Measurements from ENCODE around the gene UBE2E1. TPM values are rescaled to one million over a fixed set of nuclear protein-coding genes. Genes with fewer than 3 reads are reported as not detected.
"Not testable (repeated sequence)": the region's sequence is repeated elsewhere in the genome, so short reads cannot be mapped to it uniquely, and the experiment has no call there.

UBE2E1 gene
- total and polyA plus RNA-seq, 10 donors = 62.6 to 106 (median 91.2) TPM

DNA sequence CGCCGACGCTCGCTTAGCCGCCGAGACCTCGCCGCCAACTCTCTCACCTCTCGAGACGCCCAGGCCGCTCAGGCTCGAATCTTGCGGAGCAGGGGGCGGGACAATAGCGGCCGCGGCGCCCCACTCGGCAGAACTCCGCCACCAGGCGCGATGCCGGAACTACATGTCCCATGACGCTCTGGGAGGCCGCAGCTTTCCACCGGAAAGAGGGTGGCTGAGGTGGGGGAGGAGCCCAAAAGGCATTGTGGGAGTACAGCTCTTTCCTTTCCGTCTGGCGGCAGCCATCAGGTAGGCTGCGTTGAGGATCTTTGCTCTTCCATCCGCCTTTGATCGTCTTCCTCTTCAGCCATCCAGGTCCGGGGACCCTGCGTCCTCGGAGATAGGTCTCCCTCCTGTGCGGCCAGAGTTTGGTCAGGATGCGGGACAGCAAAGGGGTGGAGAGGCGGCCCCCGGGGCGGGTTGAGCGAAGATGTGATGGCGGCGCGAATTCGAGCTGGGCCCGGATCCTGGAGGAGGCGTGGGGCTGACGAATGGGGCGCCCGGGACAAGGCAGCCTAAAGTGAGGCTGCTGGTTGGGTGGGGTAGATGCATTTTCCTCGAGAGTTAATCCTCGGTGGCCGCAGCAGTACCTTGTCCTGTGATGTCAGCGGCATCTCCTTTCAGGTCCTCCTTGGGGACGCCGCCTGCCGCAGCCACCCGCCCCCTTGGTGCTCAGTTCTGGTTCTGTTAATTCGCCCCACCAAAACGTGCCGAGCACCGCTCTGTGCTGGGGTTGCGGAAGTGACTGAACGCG, 111.3 kb downstream of the UBE2E1 start, which contains the start of the genes NKIRAS1 and RPL15:
TSS of gene NKIRAS1 (minus strand) at position 105 of the 793 bp plus-strand sequence. CDS start 6,086 bp downstream, outside the sequence.
TSS of gene RPL15 (plus strand) at position 247 of the 793 bp plus-strand sequence. CDS start 728 bp downstream, outside the sequence.
- peak; percentile 99 for DNase-seq
- peaks cover 0 to 43% (median 32%) of the 10 kb centered on the region in 6 donors for H3K36me3 ChIP-seq
- H3K27me3 ChIP-seq (replicated peaks in 1 of 7) = no peaks in the 10 kb centered on the region
- H3K4me3 ChIP-seq = peak within 1 kb of the TSS; percentile 57 to 99 (median 83)
- H3K27ac ChIP-seq = peak within 1 kb of the TSS; percentile 91 to 99 (median 97)
- no peaks in the 10 kb centered on the region for H3K9me3 ChIP-seq
- peak; percentile 43 to 95 (median 92) for TF ChIP-seq POLR2A (IDR thresholded peaks at IDR 0.05)
- TF ChIP-seq, protein P1, sequence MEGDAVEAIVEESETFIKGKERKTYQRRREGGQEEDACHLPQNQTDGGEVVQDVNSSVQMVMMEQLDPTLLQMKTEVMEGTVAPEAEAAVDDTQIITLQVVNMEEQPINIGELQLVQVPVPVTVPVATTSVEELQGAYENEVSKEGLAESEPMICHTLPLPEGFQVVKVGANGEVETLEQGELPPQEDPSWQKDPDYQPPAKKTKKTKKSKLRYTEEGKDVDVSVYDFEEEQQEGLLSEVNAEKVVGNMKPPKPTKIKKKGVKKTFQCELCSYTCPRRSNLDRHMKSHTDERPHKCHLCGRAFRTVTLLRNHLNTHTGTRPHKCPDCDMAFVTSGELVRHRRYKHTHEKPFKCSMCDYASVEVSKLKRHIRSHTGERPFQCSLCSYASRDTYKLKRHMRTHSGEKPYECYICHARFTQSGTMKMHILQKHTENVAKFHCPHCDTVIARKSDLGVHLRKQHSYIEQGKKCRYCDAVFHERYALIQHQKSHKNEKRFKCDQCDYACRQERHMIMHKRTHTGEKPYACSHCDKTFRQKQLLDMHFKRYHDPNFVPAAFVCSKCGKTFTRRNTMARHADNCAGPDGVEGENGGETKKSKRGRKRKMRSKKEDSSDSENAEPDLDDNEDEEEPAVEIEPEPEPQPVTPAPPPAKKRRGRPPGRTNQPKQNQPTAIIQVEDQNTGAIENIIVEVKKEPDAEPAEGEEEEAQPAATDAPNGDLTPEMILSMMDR (IDR thresholded peaks at IDR 0.05 in 8 of 11, conservative IDR thresholded peaks at IDR 0.05 in 3 of 11) = peak; percentile 56 to 90 (median 80)
- TF ChIP-seq POLR2AphosphoS5 (IDR thresholded peaks at IDR 0.05) = peak; percentile 98 to 100 (median 99)
- intact Hi-C loops (cut with DNase I; ENCODE audit: low total_unique reads) = no loop called here
- H3K4me1 ChIP-seq = peaks cover 28 to 59% (median 51%) of the 10 kb centered on the region in 6 donors
- 0 to 1% (median 0%) methylated on average over 41 to 64 of the region's 64 CpGs for WGBS, 5 donors

- H3K27ac ChIP-seq = peak overlapping the region; percentile 91 to 99 (median 97)
- peaks cover 28 to 59% (median 51%) of the 10 kb centered on the region in 6 donors for H3K4me1 ChIP-seq
- intact Hi-C loops (cut with DNase I; ENCODE audit: low total_unique reads) = loop anchor here (2.0 kb wide), 1 partner anchor 27 kb away; the partner anchor contains the start of gene NR1D2
- not testable (repeated sequence) for DNase-seq; H3K9me3 ChIP-seq; H3K27me3 ChIP-seq (replicated peaks in 1 of 7)
- H3K36me3 ChIP-seq = peaks cover 0 to 50% (median 39%) of the 10 kb centered on the region in 6 donors
- H3K4me3 ChIP-seq = peak overlapping the region; percentile 57 to 99 (median 83)
- 1% methylated on average over 19 to 21 of the region's 21 CpGs for WGBS, 5 donors
Measured at GRCh38 chr3:23917679-23918303, 112.0 kb downstream of the UBE2E1 start.

DNA sequence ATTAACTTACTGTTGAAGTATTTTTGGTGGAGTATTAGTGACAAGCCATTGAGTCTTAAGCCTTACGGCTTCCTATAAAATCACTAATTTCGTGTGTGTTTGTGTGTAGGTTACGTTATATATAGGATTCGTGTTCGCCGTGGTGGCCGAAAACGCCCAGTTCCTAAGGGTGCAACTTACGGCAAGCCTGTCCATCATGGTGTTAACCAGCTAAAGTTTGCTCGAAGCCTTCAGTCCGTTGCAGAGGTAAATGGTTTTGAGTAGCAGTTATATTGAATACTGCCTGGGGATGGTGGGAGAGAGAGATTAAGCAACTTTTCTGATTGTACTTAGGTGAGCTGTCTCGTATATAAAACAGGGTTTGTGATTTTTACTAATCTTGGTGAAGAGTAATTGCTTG, 112.6 kb downstream of the UBE2E1 start:
- intact Hi-C loops (cut with DNase I; ENCODE audit: low total_unique reads) = loop anchor here (2.0 kb wide), 1 partner anchor 26 kb away; the partner anchor contains the start of gene NR1D2
- peaks cover 0 to 55% (median 42%) of the 10 kb centered on the region in 6 donors for H3K36me3 ChIP-seq
- H3K27me3 ChIP-seq (replicated peaks in 1 of 7); H3K9me3 ChIP-seq; DNase-seq: not testable (repeated sequence)
- 20 to 42% (median 22%) methylated on average over 12 of the region's 12 CpGs for WGBS, 5 donors
- peak overlapping the region; percentile 57 to 99 (median 83) for H3K4me3 ChIP-seq
- peak overlapping the region; percentile 91 to 99 (median 97) for H3K27ac ChIP-seq
- H3K4me1 ChIP-seq = peaks cover 28 to 59% (median 51%) of the 10 kb centered on the region in 6 donors

- H3K9me3 ChIP-seq = no peaks in the 10 kb centered on the region
- peaks cover 28 to 54% (median 49%) of the 10 kb centered on the region in 6 donors for H3K4me1 ChIP-seq
- no peak for DNase-seq
- H3K27me3 ChIP-seq (replicated peaks in 1 of 7) = no peaks in the 10 kb centered on the region
- intact Hi-C loops (cut with DNase I; ENCODE audit: low total_unique reads) = loop anchor here (2.0 kb wide), 1 partner anchor 25 kb away; the partner anchor contains the start of gene NR1D2
- TF ChIP-seq, protein P1 (IDR thresholded peaks at IDR 0.05 in 8 of 11, conservative IDR thresholded peaks at IDR 0.05 in 3 of 11) = no peak
- TF ChIP-seq POLR2AphosphoS5 (IDR thresholded peaks at IDR 0.05) (no peak), POLR2A (IDR thresholded peaks at IDR 0.05) (no peak)
- 48 to 73% (median 68%) methylated on average over 2 of the region's 2 CpGs for WGBS, 5 donors
- no peak overlapping the region for H3K4me3 ChIP-seq
- no peak overlapping the region for H3K27ac ChIP-seq
- peaks cover 0 to 56% (median 42%) of the 10 kb centered on the region in 6 donors for H3K36me3 ChIP-seq
Measured at GRCh38 chr3:23919628-23920027, 113.9 kb downstream of the UBE2E1 start.
